H9 (cell line): Measurements from ENCODE around the gene KLC4. TPM values are rescaled to one million over a fixed set of nuclear protein-coding genes. Genes with fewer than 3 reads are reported as not detected.

ENCODE experiments used
- DNase-seq: peaks from one replicate; pipeline ENCODE4 v3.0.0-alpha.2; 2017
- H2AFZ ChIP-seq: one replicate; pipeline ENCODE4 v1.6.1; 2013; ENCODE audit warnings: mild to moderate bottlenecking, low read length, control low read depth, moderate library complexity
- H2AK5ac ChIP-seq: 2 replicates; pipeline ENCODE4 v1.6.1; 2013; ENCODE audit warnings: low read length, control low read depth, mixed read lengths; ENCODE audit not compliant: insufficient read length
- H2BK120ac ChIP-seq: one replicate; pipeline ENCODE4 v1.6.1; 2013; ENCODE audit warnings: low read depth, mild to moderate bottlenecking, low read length, control low read depth, inconsistent platforms; ENCODE audit not compliant: poor library complexity, severe bottlenecking
- H2BK12ac ChIP-seq: 2 replicates; pipeline ENCODE4 v1.6.1; 2013; ENCODE audit warnings: low read length, control low read depth, mixed read lengths, low read depth; ENCODE audit not compliant: insufficient read length
- H2BK15ac ChIP-seq: 2 replicates; pipeline ENCODE4 v1.6.1; 2013; ENCODE audit warnings: low read depth, low read length, control low read depth
- H2BK20ac ChIP-seq: one replicate; pipeline ENCODE4 v1.6.1; 2013; ENCODE audit warnings: low read depth, mild to moderate bottlenecking, low read length, control low read depth, inconsistent platforms; ENCODE audit not compliant: poor library complexity, severe bottlenecking
- H2BK5ac ChIP-seq: 2 replicates; pipeline ENCODE4 v1.6.1; 2013; ENCODE audit warnings: low read length, control low read depth, mixed read lengths; ENCODE audit not compliant: insufficient read length
- H3K14ac ChIP-seq: 2 replicates; pipeline ENCODE4 v1.6.1; 2013; ENCODE audit warnings: low read length, control low read depth; ENCODE audit not compliant: insufficient read depth
- H3K18ac ChIP-seq: 2 replicates; pipeline ENCODE4 v1.6.1; 2013; ENCODE audit warnings: low read depth, mild to moderate bottlenecking, mixed read lengths, low read length, control low read depth; ENCODE audit not compliant: insufficient read length
- H3K23ac ChIP-seq: 2 replicates; pipeline ENCODE4 v1.6.1; 2013; ENCODE audit warnings: low read length, control low read depth, mixed read lengths, low read depth; ENCODE audit not compliant: insufficient read length
- H3K23me2 ChIP-seq: 2 replicates; pipeline ENCODE4 v1.6.1; 2013; ENCODE audit warnings: low read depth, mild to moderate bottlenecking, mixed read lengths, low read length, control low read depth; ENCODE audit not compliant: insufficient read length, poor library complexity, severe bottlenecking
- H3K27ac ChIP-seq: 2 replicates; pipeline ENCODE4 v1.5.1; 2013; ENCODE audit warnings: low read length, control low read depth, mixed read lengths, low read depth; ENCODE audit not compliant: insufficient read length
- H3K27me3 ChIP-seq: 2 replicates; pipeline ENCODE4 v1.6.1; 2013; ENCODE audit warnings: low read length, control low read depth, inconsistent platforms; ENCODE audit not compliant: insufficient read depth
- H3K4ac ChIP-seq: 2 replicates; pipeline ENCODE4 v1.6.1; 2013; ENCODE audit warnings: low read depth, mild to moderate bottlenecking, control low read depth, inconsistent platforms, low read length, moderate library complexity
- H3K4me1 ChIP-seq: 2 replicates; pipeline ENCODE4 v1.6.1; 2013; ENCODE audit warnings: low read length, control low read depth, inconsistent platforms; ENCODE audit not compliant: insufficient read depth
- H3K4me2 ChIP-seq: 2 replicates; pipeline ENCODE4 v1.6.1; 2013; ENCODE audit warnings: low read length, control low read depth, mixed read lengths; ENCODE audit not compliant: insufficient read length, insufficient read depth
- H3K56ac ChIP-seq: 2 replicates; pipeline ENCODE4 v1.6.1; 2013; ENCODE audit warnings: low read depth, mild to moderate bottlenecking, mixed read lengths, low read length, control low read depth; ENCODE audit not compliant: insufficient read length
- H3K79me1 ChIP-seq: 2 replicates; pipeline ENCODE4 v1.6.1; 2013; ENCODE audit warnings: low read depth, mild to moderate bottlenecking, moderate library complexity, low read length, control low read depth, inconsistent platforms; ENCODE audit not compliant: insufficient read depth, poor library complexity, severe bottlenecking
- H3K79me2 ChIP-seq: 2 replicates; pipeline ENCODE4 v1.6.1; 2013; ENCODE audit warnings: low read length, control low read depth, inconsistent platforms; ENCODE audit not compliant: insufficient read depth
- H3K9ac ChIP-seq: 2 replicates; pipeline ENCODE4 v1.6.1; 2013; ENCODE audit warnings: low read length, control low read depth, mixed read lengths; ENCODE audit not compliant: insufficient read length; ENCODE audit errors: extremely low read depth
- H3K9me3 ChIP-seq: one replicate; pipeline ENCODE4 v1.6.1; 2013; ENCODE audit warnings: low read depth, low read length, inconsistent platforms; ENCODE audit not compliant: control insufficient read depth
- H3T11ph ChIP-seq: one replicate; pipeline ENCODE4 v1.6.1; 2013; ENCODE audit warnings: mild to moderate bottlenecking, low read length, control low read depth, inconsistent platforms
- H4K20me1 ChIP-seq: one replicate; pipeline ENCODE4 v1.6.1; 2013; ENCODE audit not compliant: control insufficient read depth, insufficient read length, insufficient read depth
- H4K5ac ChIP-seq: 2 replicates; pipeline ENCODE4 v1.6.1; 2013; ENCODE audit warnings: low read depth, mild to moderate bottlenecking, mixed read lengths, low read length, control low read depth; ENCODE audit not compliant: insufficient read length
- H4K8ac ChIP-seq: replicated peaks from 2 replicates; pipeline ENCODE4 v1.6.1; 2013; ENCODE audit warnings: low read length, control low read depth, mixed read lengths, low read depth; ENCODE audit not compliant: insufficient read length
- H4K91ac ChIP-seq: 2 replicates; pipeline ENCODE4 v1.6.1; 2013; ENCODE audit warnings: low read depth, mild to moderate bottlenecking, moderate library complexity, mixed read lengths, low read length, control low read depth; ENCODE audit not compliant: insufficient read length
- H3K27ac Mint-ChIP-seq, 3 experiments: 2 replicates in 2 of 3; 3 replicates in 1 of 3; pipeline ENCODE4 v1.8.0; 2020 to 2021; ENCODE audit warnings: mixed read lengths in 3 of 3, mild to moderate bottlenecking in 1 of 3, moderate library complexity in 1 of 3
- H3K27me3 Mint-ChIP-seq: 2 replicates; pipeline ENCODE4 v1.8.0; 2021; ENCODE audit warnings: low read depth, mild to moderate bottlenecking, moderate library complexity, mixed read lengths
- H3K36me3 Mint-ChIP-seq, 3 experiments: 2 replicates in 2 of 3; 3 replicates in 1 of 3; pipeline ENCODE4 v1.8.0; 2020 to 2021; ENCODE audit warnings: low read depth in 3 of 3, mixed read lengths in 3 of 3; ENCODE audit not compliant: insufficient read depth in 1 of 3
- H3K4me1 Mint-ChIP-seq, 2 experiments: 2 replicates each; pipeline ENCODE4 v1.8.0; 2020; ENCODE audit warnings: mixed read lengths in 2 of 2
- H3K4me3 Mint-ChIP-seq, 2 experiments: 2 replicates in 1 of 2; 3 replicates in 1 of 2; pipeline ENCODE4 v1.8.0; 2020 to 2021; ENCODE audit warnings: mild to moderate bottlenecking in 2 of 2, mixed read lengths in 2 of 2, moderate library complexity in 1 of 2
- H3K9me3 Mint-ChIP-seq, 2 experiments: 2 replicates in 1 of 2; 3 replicates in 1 of 2; pipeline ENCODE4 v1.8.0; 2020; ENCODE audit warnings: mild to moderate bottlenecking in 2 of 2, mixed read lengths in 2 of 2, moderate library complexity in 1 of 2
- WGBS: extraction: QIAGEN DNeasy Blood & Tissue Kit; methylation state at CpG from one replicate; pipeline ENCODE4 v1.1.7; 2013; ENCODE audit warnings: missing lambda C conversion rate, low lambda C conversion rate, mixed read lengths; ENCODE audit not compliant: insufficient read length; ENCODE audit errors: extremely low coverage; 5-methylcytosine and 5-hydroxymethylcytosine counted together
- total RNA-seq: library from RNA; stranded (reverse); gene quantifications from 2 replicates; pipeline ENCODE4 v1.2.1, GENCODE V29; 2021
- TF ChIP-seq, protein P1 (sequence below): fragments of 200-600 bp; sonication (generic); conservative IDR thresholded peaks from 3 replicates; pipeline ENCODE4 v1.8.0; 2021; ENCODE audit warnings: antibody characterized with exemption, mild to moderate bottlenecking

Gene KLC4
- total RNA-seq, 1 experiment from 2014 or later: 29.7 TPM

DNA sequence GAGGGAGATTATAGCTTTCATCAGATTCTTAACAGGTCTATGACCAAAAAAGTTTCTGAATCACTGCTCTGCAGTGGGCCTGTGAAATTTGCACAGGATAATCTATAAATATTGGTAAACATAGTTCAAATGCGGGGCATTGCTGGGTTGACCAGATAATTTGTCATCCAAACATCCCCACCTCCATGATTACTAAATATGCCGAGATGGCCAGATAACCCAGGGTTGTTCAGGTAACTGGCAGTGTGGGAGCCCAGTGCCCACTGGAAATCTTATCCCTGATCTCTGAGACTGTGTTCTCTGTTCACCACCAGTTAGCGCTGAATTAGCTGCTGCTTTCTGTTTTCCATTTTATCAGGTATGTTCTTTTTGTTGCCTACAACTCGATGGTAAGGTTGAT lies 38.1 kb downstream of the KLC4 start:
- H3K9me3 Mint-ChIP-seq: no peaks in the 10 kb centered on the region
- Histone ChIP-seq H3K4me2 (no peak overlapping the region), H3K23me2 (no peaks in the 10 kb centered on the region), H3K79me1 (no peaks in the 10 kb centered on the region), H3K9ac (no peak overlapping the region), H3K14ac (no peak overlapping the region), H3K9me3 (no peaks in the 10 kb centered on the region), H3K27me3 (no peaks in the 10 kb centered on the region), H2AK5ac (no peak overlapping the region), H4K91ac (no peak overlapping the region), H2BK120ac (no peak overlapping the region), H3K4ac (no peak overlapping the region), H2AFZ (no peak overlapping the region), H3K18ac (no peak overlapping the region), H3K23ac (no peak overlapping the region), H3K4me1 (peaks cover 17% of the 10 kb centered on the region), H2BK20ac (no peak overlapping the region), H4K5ac (no peak overlapping the region), H2BK12ac (no peak overlapping the region), H3K56ac (no peak overlapping the region), H3K27ac (no peak overlapping the region), H4K20me1 (no peaks in the 10 kb centered on the region), H2BK15ac (no peak overlapping the region), H2BK5ac (no peak overlapping the region), H4K8ac (no peak overlapping the region), H3T11ph (no peak overlapping the region), H3K79me2 (peaks cover 3% of the 10 kb centered on the region; the same call in 1 of the 2 replicates)
- H3K4me1 Mint-ChIP-seq: peaks cover 45 to 51% of the 10 kb centered on the region in 2 experiments
- H3K36me3 Mint-ChIP-seq: no peaks in the 10 kb centered on the region
- peak overlapping the region; percentile 53 to 92 (median 75); a peak in 2 of 7 replicates for H3K27ac Mint-ChIP-seq
- no peaks in the 10 kb centered on the region for H3K27me3 Mint-ChIP-seq
- WGBS: no CpG with 5 or more reads among the region's 4 CpGs
- DNase-seq: no peak
- TF ChIP-seq, protein P1, sequence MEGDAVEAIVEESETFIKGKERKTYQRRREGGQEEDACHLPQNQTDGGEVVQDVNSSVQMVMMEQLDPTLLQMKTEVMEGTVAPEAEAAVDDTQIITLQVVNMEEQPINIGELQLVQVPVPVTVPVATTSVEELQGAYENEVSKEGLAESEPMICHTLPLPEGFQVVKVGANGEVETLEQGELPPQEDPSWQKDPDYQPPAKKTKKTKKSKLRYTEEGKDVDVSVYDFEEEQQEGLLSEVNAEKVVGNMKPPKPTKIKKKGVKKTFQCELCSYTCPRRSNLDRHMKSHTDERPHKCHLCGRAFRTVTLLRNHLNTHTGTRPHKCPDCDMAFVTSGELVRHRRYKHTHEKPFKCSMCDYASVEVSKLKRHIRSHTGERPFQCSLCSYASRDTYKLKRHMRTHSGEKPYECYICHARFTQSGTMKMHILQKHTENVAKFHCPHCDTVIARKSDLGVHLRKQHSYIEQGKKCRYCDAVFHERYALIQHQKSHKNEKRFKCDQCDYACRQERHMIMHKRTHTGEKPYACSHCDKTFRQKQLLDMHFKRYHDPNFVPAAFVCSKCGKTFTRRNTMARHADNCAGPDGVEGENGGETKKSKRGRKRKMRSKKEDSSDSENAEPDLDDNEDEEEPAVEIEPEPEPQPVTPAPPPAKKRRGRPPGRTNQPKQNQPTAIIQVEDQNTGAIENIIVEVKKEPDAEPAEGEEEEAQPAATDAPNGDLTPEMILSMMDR: no peak
- no peak overlapping the region for H3K4me3 Mint-ChIP-seq
